NCI-H774 (cell line): ENCODE data around the gene CPO.

Experiments used
- DNase-seq: peaks from one replicate; lab custom pipeline; 2025; lab: John Stamatoyannopoulos, UW

CPO gene

DNA sequence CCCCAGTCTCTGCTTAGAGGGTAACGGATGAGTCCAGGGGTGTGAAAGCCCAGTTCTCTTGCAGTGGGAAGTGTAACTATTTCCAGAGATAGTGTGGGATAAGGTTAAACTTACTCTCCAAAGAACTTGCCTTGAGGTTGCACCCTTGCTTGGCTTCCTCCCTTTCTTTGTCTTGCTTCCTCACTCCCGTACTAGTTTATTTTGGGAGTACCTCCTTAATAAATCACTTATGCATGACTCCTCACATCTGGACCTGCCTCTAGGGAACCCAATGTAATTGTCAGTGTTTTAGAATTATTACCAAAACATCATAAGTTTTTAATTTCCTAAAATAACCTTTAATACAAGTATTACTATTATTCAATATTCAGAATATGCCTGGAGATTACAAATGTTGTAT is 35.2 kb downstream of the CPO start:
- DNase-seq = no peak

DNA sequence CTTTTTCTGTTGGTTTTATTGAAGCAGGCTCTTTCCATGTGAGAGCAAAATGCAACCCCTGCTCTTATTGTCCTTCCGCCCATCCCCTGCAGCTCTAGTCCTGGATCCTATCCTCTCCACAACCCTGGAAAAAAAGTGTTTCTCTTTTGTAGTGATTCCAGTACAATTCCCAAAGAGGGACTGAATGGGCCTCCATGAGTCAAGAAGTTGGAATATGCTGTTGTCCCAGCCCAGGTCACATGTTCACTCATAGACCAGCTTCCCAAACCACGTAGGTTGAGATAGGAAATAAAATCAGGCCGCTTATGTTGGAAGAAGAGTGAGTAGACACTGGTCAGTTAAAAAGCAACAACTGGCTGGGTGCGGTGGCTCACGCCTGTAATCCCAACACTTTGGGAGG is 39.4 kb downstream of the CPO start:
- DNase-seq = no peak

DNA sequence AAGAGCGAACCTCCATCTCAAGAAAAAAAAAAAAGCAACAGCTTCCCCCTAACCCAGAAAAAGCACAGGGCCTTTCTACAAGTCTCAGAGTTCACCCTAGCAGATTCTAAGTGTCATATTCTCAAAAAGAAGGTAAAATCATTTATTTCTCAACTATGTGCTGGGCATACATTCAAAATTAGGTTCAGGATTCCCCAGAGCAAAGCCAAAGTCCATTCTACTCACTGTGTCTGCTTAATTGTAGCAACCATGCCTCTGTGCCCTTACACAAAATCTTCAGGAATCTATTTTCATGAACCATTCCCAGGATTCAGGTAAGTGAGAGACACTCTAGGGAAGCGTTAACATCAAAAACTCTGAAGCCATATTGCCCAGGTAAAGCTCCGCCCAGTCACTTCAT is 40.0 kb downstream of the CPO start:
- no peak for DNase-seq

DNA sequence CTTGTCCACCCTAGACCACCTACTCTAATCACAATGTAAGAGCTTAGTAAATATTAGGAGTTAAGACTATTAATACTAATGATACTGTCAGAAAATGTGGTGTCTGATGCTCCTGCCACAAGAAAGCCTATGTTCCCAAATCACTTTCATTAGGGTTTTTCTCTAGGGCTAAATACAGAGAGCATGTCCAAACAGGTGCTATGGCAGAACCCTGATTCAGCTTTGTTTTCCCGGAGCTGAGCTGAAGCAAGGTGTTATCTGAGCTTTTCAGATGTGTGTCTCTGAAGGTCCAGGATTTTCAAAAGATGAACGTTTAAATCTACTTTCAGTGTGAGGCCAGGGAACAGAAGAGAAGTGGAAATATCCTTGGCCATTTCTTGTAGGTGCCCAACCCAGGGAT is 40.6 kb downstream of the CPO start:
- no peak for DNase-seq

DNA sequence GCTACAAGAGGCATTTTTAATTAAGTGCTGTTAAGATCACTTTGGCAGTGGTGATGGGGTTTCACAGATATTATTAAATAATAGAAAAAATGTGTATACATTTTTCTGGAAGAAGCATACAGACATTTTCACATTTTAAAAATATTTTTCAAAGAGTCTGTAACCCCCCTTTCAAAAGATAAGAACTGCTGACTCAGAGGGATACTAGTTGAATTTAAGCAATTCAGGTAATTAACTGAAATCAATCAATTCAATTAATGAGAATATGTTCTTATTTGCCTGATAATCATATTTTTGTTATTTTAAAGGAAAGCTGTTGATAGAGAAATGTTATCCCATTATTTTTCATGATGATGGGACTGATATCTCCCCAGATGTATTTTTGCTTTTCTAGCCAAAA is 41.1 kb downstream of the CPO start:
- DNase-seq = no peak

DNA sequence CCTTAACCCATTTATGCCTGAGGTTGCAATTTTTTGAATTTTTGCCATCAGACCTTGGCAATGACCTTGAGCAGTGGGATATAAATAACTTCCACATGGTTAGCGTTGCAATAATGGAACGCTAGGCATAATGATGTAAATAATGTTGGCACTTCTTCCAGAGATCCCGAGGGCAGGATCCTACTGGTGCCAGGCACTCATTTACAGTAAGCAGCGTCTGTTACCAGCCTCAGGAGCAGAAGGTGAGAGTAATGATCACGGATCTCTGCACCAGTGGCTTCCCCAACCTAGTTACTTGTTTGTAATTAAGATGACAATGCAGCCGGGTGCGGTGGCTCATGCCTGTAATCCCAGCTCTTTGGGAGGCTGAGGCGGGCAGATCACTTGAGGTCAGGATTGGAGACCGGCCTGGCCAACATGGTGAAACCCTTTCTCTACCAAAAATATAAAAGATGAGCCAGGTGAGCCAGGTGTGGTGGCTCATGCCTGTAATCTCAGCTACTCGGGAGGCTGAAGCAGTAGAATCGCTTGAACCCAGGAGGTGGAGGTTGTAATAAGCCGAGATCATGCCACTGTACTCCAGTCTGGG is 41.9 kb downstream of the CPO start:
- no peak for DNase-seq

DNA sequence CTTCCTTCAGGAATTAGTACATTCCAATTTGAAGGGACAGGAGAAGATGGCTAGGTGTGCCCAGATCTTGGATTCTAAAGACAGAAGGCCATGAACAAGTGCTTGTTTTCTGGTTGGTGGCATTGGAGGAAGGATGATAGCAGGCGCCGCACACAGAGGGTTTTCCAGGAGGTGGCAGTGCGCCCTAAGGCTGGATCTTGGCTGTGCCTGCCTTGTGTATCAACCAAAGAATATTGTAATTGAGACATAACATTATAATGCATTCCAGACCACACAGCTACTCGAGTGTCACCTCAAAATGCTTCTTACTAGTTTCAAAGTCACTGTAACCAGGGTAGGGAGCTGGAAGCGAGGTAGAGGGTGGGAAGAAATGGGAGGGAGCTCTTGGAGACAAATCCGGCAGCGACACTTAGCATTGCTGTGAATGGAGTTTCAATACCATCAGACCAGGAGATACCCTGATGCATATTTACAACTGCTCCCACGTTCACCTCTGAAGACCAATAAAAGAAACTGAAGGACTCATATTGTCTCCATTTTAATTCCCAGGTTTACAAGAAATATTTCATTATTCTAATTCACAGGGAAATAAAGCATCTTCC is 42.5 kb downstream of the CPO start:
- peak; percentile 42 for DNase-seq

DNA sequence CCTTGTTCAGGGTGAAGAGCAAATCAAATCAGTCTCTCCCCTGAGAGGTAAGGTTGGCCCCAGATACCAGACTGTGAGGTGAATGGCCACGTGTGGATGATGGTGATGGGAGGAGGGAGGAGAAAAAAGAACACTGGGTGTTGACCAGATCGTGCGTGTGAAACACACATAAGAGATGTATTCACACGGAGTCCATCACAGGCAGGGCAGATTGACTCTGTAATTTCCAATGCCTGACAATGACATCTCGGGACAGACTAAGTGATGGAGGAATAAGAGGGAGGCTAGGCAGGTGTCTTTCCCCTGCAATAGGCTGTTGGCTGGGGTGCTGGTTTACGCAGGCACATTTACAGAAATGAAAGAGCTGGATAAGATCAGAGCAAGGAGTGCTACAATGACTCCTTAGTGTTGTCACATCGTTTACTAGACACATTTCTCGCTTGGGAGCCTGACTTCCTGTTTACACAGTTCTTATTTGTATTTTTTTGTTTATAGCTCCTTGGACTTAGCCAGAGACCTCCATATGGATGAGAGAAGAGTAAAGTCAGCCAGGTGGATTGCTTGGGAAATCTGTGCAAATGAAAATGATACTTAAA is 43.1 kb downstream of the CPO start:
- no peak for DNase-seq

DNA sequence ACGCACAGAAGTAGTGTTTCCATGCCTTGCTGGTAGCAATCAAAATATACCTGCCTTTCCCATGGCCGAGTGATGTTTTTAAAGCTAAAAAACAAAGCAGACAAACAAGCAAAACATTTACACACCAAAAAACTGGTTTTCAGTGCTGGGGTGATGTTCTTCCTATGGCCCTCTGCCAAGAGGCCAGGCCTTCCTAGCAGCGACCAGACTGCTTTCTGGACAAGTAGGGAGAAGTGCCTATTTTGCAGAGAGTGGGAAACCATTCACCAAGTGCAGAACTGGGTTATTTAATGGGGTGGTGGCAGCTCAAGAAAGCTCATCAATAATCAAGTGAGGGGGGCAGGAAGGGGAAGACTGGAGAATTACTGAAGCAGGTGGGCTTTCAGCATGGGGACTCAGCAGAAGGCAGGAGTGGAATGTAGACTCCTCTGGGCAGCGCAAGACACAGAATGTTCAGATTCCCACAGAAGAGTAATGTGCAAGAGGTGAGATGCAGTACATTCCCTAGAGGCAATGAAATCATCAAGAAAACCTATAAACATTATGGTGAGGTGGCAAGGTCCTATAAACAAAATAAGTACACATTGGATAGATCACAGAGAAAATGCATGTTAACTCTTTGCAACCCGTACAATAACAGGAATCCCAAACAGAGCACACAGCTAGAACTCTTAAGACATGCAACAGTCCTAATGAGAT is 44.0 kb downstream of the CPO start:
- no peak for DNase-seq

DNA sequence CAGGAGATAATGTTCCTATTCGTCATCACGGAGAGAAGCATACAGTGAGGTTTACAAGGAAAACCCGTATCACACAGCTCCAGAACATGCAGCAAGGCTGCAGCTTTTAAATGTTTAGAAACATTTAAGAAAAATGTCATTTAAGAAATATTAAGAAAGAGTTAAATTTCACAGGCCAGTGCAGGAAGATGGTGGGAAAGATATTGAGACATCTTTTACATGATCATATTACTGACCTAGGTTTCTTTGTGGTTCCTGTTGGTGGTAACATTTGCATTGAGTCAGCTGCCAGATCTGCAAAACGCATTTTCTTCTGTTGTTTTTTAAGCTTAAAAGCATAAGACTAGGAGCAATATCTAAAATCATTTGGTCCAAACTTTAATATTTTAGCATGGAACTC is 44.9 kb downstream of the CPO start:
- DNase-seq = no peak

DNA sequence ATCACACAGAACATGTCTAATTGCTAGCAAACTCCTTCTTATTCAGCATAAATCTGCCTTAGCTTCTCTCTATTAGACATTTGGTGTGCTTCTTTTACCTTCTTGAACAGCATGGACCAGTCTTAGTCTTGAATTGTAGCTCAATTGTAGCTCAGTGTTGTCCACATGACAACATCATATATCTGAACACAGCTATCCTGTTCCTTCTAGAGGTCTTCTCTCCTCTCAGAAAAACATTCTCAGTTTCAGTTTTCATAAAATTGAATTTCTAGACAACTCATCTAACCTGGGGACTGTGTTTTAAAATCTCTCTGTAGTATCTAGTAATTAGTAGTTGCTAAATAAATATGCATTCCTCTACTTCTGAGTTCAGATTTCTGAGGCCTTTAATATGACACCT is 47.6 kb downstream of the CPO start:
- DNase-seq = no peak

DNA sequence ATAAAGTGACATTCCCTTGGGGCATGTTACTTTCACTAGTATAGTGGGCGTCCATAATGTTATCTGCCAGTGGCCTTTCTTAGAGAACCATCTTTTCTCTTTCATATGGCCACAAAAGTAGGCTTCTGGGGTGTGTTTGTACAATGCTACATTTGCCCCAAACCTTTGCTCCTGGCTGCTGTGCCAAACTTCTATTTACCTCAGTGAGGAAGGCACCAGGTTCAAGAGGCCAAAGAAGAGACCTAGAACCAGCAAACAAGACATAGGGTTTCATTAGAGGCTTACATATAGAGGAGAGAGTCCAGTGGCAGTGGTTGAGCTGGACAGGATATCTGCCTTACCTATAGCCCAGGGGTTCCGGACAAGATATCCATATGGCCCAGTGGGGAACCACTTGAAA is 48.5 kb downstream of the CPO start:
- no peak for DNase-seq

DNA sequence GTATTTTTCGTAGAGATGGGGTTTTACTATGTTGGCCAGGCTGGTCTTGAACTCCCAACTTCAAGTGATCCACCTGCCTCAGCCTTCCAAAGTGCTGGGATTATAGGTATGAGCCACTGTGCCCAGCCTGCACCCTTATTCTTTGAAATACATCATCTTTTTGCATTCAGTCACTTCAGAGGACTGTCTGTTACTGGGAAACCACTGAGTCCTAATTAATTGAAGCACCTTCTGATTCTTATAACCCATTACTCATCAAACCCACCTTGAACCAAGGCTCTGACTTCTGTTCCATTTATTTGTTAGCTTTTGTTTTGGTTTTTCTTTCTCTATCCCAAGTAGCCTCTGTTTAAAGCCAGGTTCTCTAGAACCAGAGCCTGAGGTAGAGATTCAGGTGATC is 49.6 kb downstream of the CPO start:
- no peak for DNase-seq

DNA sequence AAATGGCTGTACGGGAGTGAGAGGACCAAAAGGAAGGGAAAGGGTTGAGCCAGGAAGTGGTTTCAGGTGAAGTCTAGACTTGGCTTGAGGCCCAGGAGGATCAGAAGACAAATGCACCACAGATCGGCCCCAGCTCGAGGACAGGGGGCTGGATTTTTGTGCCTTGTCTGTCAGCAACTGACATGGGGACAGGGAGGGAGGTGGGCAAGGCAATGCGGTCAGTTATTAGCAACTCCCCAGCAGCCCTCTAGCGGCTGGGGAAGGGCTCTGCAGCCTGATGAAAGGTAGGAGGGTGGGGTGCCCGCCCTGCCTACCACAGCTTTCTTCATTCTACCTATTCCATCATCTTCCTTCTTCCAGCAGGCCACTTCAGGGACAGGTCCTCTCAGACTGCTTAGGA is 50.0 kb downstream of the CPO start:
- peak; percentile 10 for DNase-seq

DNA sequence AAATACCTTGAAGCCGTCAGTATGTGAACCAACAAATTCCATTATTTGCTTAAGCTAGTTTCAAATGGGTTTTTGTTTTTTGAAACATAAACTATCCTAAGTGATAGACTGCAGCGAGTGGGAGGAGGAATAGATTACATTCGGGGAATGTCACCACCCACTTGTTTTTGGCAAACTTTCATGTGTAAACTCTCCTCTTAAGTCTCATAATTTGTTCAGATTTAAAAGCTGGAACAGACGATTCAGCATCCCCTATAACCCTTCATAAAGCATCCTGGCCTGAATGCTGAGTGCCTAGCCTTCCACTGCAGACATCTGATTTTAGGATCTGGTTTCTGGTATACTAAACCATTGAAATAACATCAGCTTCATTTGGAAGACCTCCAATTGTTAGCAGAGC is 51.0 kb downstream of the CPO start:
- DNase-seq = no peak

DNA sequence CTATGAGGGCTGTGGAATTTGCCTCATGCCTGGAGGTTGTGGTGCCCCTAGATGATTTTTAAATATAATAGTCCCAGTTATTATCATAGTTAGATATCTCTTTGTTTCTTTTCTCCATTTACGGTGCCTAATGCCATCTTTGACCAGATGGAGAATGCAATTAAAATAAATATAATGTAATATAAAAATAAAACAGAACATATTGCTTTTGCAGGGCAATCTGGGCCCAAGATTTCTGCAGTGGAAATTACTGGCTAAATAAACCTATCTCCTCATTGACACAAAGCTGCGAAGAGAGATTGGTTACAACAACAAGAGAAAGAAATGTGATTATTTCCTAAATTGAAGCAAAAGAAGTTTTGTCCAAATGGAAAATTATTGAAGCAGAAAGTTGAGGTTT is 51.8 kb downstream of the CPO start:
- no peak for DNase-seq

DNA sequence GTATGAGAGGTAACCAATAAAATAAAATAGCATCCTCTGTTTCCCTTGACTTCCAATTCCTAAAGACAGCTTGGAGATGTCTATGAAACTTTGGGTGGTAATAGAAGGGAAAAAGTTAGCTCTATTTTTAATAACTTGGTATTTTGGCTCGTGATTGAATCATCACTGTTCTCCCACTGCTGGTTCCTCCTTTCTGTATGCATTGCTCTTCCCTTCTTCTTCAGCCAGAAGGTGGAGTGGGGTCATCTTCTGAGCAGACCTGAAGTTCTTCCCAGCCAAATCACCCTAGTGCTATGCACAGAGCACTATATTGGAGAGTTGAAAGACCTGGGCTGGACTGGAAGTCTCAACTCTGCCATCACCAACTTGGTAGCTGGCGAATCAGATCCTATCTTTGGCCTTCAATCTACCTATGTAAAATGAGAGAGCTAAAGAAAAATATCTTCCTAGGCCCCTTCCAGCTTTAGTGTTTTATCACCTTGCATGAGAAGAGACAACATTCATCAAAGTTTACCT is 54.1 kb downstream of the CPO start:
- no peak for DNase-seq

DNA sequence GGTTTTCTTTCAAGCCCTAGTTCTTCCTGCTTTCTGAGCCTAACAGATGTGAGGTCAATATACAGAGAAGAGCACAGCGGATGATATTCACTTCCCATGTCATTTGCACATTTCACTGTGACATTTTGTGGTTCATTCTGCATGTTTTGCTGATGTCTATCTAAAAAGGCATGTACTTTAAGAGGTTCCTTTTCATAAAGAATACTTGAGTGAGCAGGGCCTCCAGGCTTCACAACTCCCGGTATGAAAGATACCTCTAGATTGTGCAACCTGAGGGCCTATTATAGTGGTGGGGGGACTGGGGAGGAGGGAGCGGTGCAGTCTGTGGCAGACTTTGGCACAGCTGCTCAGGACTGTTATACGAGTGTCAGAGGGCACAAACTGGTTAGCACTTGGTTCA is 54.6 kb downstream of the CPO start:
- DNase-seq = no peak

DNA sequence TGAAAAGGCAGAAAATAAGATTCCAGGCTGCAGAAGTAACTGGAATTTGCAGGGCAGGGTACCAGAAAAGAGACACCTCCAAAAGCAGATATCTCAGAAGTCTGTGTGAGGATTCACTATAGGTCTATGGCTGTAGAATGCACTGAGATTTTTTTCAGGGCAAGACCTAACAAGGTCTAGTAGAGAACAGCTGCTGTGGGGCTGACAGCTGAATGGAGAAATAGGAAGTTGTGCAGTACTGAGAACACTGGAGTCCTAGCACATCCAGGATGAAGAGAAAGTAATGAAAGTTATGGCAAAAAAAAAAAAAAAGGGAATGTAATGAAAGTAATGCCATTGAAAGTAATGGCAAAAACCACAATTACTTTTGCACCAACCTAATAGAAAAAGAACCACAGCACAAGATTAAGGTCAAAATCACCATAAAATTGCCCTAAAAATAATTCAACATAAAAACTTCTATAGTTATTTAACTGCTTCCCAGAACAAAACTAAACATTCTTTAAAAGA is 57.3 kb downstream of the CPO start:
- no peak for DNase-seq

DNA sequence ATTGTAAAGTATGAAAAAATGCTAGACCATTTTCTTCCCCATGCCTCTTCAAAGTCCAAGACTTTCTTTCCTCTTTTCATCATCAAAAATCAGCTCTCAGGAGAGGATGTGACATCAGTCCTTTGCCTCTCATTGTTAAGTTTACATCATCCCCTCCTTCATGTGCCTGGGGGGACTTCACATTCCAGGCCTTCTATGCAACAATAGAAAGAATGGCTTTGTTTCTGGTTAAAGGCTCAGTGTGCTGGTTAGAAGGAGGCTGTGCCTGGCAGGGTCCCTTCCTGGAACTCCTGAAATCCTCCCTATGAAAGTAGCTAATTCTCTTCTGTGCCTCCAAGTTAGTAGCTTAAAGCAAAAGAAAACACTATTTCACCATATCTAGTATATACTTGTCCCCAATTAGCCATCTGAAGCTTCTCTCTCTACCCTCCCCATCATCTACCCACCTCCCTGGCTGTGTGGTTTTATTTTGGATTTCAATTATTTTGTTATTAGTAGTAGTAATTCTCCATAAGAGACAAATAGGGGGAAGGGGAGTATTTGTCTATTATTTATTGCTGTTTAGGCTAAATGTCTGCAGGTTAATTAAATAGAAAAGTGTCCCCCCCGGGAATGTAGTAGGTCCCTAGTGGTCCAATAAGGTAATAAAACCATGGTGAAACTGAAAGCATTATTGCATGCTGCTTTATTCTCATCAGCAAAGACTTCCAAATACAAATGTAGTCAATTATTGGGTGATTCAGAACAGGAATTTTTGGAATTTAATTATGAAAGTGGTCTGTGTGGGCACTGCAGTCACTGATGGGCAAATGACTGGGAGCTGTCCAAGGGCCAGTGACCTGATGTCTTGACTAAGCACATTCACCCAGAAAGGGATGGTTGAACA is 69.0 kb downstream of the CPO start:
- DNase-seq = no peak

DNA sequence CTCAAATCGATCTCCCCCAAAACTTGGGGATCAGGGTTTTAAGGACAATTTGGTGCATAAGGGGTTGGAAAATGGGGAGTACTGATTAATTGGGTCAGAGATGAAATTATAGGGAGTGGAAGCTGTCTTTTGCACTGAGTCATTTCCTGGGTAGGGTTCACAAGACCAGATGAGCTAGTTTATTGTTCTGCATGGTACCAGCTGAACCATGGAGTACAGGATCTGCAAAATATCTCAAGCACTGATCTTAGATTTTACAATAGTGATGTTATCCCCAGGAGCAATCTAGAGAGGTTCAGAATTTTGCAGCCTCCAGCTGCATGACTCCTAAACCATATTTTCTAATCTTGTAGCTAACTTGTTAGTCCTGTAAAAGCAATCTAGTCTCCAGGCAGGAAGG is 73.1 kb downstream of the CPO start:
- no peak for DNase-seq

DNA sequence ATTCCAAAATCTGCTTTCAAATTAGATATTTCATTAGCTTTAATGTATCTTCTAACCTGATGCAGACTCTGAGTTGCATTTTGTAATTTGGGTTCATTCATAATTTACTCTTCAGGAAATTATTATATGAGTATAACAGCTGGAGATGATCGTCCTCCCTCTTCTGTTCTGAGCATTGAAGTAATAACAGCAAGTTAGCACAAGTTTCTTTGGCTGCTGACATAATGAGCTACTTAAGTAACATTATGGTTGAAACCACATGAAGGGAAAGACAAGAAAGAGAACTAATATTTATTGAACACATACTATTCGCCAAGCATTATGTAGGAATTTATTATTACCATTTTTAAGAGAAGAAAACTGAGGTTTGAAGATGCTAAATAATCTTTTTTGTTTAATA is 75.1 kb downstream of the CPO start:
- no peak for DNase-seq
